OCI-LY3 (cell line): ENCODE data around the gene RSBN1.
"Not testable (repeated sequence)": the region's sequence is repeated elsewhere in the genome, so short reads cannot be mapped to it uniquely, and the experiment has no call there.

ENCODE experiments used
- H2AFZ ChIP-seq: fragments of 200-600, 300-600 bp; shearing (Covaris generic); 2 replicates; pipeline ENCODE4 v1.6.0; 2014; ENCODE audit warnings: antibody characterized with exemption, low read depth, low read length
- H3K27ac ChIP-seq: fragments of 200-600, 300-600 bp; sonication (generic); 2 replicates; pipeline ENCODE4 v1.5.1; 2014; ENCODE audit warnings: mild to moderate bottlenecking, low read length, moderate library complexity, mixed read lengths
- H3K27me3 ChIP-seq: fragments of 200-600, 300-600 bp; sonication (generic); 2 replicates; pipeline ENCODE4 v1.6.1; 2014; ENCODE audit warnings: low read depth, low read length, mixed read lengths
- H3K36me3 ChIP-seq: fragments of 200-600, 300-600 bp; sonication (generic); replicated peaks from 2 replicates; pipeline ENCODE3; 2014; ENCODE audit warnings: low read depth, low read length, mixed read lengths
- H3K4me1 ChIP-seq: fragments of 300-600, 200-600 bp; sonication (generic); 2 replicates; pipeline ENCODE4 v1.6.1; 2014; ENCODE audit warnings: low read length, mixed read lengths
- H3K4me2 ChIP-seq: fragments of 200-600, 300-600 bp; sonication (generic); 2 replicates; pipeline ENCODE4 v1.6.1; 2014; ENCODE audit warnings: low read length, mixed read lengths
- H3K4me3 ChIP-seq: fragments of 300-600, 200-600 bp; sonication (generic); 2 replicates; pipeline ENCODE4 v1.5.1; 2014; ENCODE audit warnings: antibody characterized with exemption, mild to moderate bottlenecking, low read length, moderate library complexity
- H3K79me2 ChIP-seq: fragments of 300-600, 200-600 bp; shearing (Covaris generic); 2 replicates; pipeline ENCODE4 v1.6.1; 2014; ENCODE audit warnings: mild to moderate bottlenecking, low read length, mixed read lengths
- H3K9ac ChIP-seq: fragments of 300-600, 200-600 bp; shearing (Covaris generic); 2 replicates; pipeline ENCODE4 v1.6.0; 2014; ENCODE audit warnings: mild to moderate bottlenecking, low read length, moderate library complexity
- H3K9me3 ChIP-seq: fragments of 200-600, 300-600 bp; shearing (Covaris generic); 2 replicates; pipeline ENCODE4 v1.6.1; 2014; ENCODE audit warnings: low read length, mixed read lengths; ENCODE audit not compliant: insufficient read depth
- H4K20me1 ChIP-seq: fragments of 200-600, 300-600 bp; sonication (generic); 2 replicates; pipeline ENCODE4 v1.6.1; 2016; ENCODE audit warnings: low read length, mixed read lengths; ENCODE audit not compliant: insufficient read depth
- EZH2phosphoT487 ChIP-seq: fragments of 200-600 bp; shearing (Covaris generic); IDR thresholded peaks from 2 replicates; pipeline ENCODE4 v1.6.1; 2018; ENCODE audit warnings: antibody characterized with exemption, mixed run types, low read depth
- TF ChIP-seq, protein P1 (sequence below): fragments of 200-600, 300-600 bp; sonication (generic); IDR thresholded peaks from 2 replicates; pipeline ENCODE4 v1.5.1; 2014; ENCODE audit warnings: antibody characterized with exemption, low read length, low read depth

RSBN1 gene

DNA sequence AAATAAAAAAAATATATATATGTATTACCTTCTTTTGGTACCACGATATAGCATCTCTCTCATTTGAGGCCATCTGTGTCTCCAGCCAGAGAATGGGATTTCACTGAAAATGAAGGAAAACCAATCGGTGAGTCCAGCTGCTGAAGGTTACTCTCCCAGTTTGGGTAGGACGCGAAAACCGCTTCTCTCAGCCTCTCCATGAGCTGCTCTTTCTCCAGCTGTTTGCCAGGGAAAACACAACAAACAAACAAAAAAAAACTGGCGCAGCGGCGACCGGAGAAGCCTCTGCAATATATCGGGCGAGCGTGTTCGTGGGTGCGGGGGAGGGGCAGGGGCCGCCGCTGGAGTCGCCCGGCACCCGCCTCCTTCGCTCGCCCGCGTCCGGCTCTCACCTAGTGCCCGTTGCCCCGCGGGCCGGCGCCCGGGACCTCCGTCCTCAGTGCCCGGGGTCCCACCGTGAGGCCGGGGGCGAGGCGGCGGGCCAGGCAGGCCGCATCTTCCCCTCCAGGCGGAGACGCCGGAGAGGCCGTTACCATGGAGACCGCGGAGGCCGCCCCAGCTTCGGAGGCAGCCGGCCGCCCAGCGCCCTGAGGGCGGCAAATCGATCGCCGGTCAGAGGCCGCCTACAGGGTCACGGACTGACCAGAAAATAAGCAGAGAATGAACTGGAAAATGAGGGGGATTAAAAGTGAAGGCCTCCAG lies 53.5 kb downstream of the RSBN1 start:
- H3K9me3 ChIP-seq = no peaks in the 10 kb centered on the region
- H3K79me2 ChIP-seq = peaks cover 19% of the 10 kb centered on the region
- TF ChIP-seq EZH2phosphoT487 = no peak
- TF ChIP-seq, protein P1, sequence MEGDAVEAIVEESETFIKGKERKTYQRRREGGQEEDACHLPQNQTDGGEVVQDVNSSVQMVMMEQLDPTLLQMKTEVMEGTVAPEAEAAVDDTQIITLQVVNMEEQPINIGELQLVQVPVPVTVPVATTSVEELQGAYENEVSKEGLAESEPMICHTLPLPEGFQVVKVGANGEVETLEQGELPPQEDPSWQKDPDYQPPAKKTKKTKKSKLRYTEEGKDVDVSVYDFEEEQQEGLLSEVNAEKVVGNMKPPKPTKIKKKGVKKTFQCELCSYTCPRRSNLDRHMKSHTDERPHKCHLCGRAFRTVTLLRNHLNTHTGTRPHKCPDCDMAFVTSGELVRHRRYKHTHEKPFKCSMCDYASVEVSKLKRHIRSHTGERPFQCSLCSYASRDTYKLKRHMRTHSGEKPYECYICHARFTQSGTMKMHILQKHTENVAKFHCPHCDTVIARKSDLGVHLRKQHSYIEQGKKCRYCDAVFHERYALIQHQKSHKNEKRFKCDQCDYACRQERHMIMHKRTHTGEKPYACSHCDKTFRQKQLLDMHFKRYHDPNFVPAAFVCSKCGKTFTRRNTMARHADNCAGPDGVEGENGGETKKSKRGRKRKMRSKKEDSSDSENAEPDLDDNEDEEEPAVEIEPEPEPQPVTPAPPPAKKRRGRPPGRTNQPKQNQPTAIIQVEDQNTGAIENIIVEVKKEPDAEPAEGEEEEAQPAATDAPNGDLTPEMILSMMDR = no peak
- peak overlapping the region; percentile 99 for H2AFZ ChIP-seq
- H3K9ac ChIP-seq = peak overlapping the region; percentile 98
- H3K27ac ChIP-seq = peak overlapping the region; percentile 92
- H3K27me3 ChIP-seq = no peaks in the 10 kb centered on the region
- no peaks in the 10 kb centered on the region for H4K20me1 ChIP-seq
- peaks cover 12% of the 10 kb centered on the region; the same call in 1 of the 2 replicates for H3K4me1 ChIP-seq
- H3K4me3 ChIP-seq = peak overlapping the region; percentile 90
- peak overlapping the region; percentile 92 for H3K4me2 ChIP-seq
- no peaks in the 10 kb centered on the region for H3K36me3 ChIP-seq

DNA sequence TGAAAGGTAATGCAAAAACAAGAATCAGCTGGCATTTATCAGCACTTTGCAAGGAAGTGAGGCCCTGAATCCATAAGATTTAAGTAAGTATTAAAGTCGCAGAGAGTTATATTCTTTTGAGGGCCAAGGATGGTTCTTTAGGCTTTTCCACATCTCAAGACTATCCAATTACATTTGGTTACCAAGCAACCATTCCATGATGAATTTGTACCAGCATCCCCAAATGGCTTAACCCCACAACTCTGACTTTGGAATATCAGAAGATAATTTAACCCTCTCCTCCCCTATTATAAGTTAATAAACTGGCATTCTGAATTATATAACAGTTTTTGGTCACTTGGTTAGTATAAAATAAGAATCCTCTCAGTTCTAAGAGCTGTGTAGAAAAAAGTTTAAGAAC lies 55.8 kb downstream of the RSBN1 start:
- H3K4me2 ChIP-seq = no peak overlapping the region
- H3K79me2 ChIP-seq = peaks cover 19% of the 10 kb centered on the region
- no peaks in the 10 kb centered on the region for H3K27me3 ChIP-seq
- no peaks in the 10 kb centered on the region for H3K36me3 ChIP-seq
- no peak overlapping the region for H3K27ac ChIP-seq
- H3K4me1 ChIP-seq = peaks cover 12% of the 10 kb centered on the region; the same call in 1 of the 2 replicates
- H3K4me3 ChIP-seq = no peak overlapping the region
- H3K9ac ChIP-seq = no peak overlapping the region
- H2AFZ ChIP-seq = no peak overlapping the region
- TF ChIP-seq EZH2phosphoT487 = no peak
- TF ChIP-seq, protein P1 = no peak
- H4K20me1 ChIP-seq = no peaks in the 10 kb centered on the region
- H3K9me3 ChIP-seq = no peaks in the 10 kb centered on the region

DNA sequence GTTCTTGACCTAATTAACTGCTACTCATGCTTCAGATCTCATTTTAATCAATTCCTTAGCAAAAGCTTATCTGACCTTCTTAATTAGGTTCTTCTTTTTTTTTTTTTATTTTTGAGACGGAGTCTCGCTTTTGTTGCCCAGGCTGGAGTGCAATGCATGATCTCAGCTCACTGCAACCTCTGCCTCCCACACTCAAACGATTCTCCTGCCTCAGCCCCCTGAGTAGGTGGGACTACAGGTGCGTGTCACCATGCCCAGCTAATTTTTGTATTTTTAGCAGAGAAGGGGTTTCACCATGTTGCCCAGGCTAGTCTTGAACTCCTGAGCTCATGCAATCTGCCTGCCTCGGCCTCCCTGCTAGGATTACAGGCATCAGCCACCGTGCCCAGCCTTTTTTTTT lies 58.9 kb downstream of the RSBN1 start:
- not testable (repeated sequence) for H3K4me1 ChIP-seq, H3K4me3 ChIP-seq, H3K9me3 ChIP-seq, H3K9ac ChIP-seq, H4K20me1 ChIP-seq, H2AFZ ChIP-seq, H3K27me3 ChIP-seq, H3K27ac ChIP-seq, H3K4me2 ChIP-seq, H3K36me3 ChIP-seq
- peaks cover 12% of the 10 kb centered on the region for H3K79me2 ChIP-seq

GRCh38 chr1:113751516-113751915 lies 60.8 kb downstream of the RSBN1 start:
- no peak for TF ChIP-seq EZH2phosphoT487
- TF ChIP-seq, protein P1 = no peak
- Histone ChIP-seq H3K27me3 (no peaks in the 10 kb centered on the region), H3K4me3 (no peak overlapping the region), H3K79me2 (no peaks in the 10 kb centered on the region), H2AFZ (no peak overlapping the region), H3K4me2 (no peak overlapping the region), H4K20me1 (no peaks in the 10 kb centered on the region), H3K9ac (no peak overlapping the region), H3K4me1 (no peaks in the 10 kb centered on the region), H3K27ac (no peak overlapping the region), H3K36me3 (no peaks in the 10 kb centered on the region), H3K9me3 (no peaks in the 10 kb centered on the region)
